ENCODE measurements around the gene CREB3.

GRCh38 chr9:35749515-35750255, 17.2 kb downstream of the CREB3 start:
- TF ChIP-seq CTCF (IDR thresholded peaks at IDR 0.05; ENCODE audit: insufficient read depth, low read length, poor library complexity, severe bottlenecking) (no peak), EZH2phosphoT487 (conservative IDR thresholded peaks at IDR 0.05; ENCODE audit: low read length) (no peak)

All from SU-DHL-6 (cell line).